HG02610 (cell line): Measurements from ENCODE around the gene TMEM234.
"Not testable (repeated sequence)": the region's sequence is repeated elsewhere in the genome, so short reads cannot be mapped to it uniquely, and the experiment has no call there.

Source experiments
- ATAC-seq: cut with Tn5 transposase; IDR thresholded peaks from one replicate; pipeline ENCODE4 v1.9.1; 2021; ENCODE audit warnings: mild to moderate bottlenecking, moderate library complexity; ENCODE audit not compliant: unreplicated experiment

TMEM234 gene

DNA sequence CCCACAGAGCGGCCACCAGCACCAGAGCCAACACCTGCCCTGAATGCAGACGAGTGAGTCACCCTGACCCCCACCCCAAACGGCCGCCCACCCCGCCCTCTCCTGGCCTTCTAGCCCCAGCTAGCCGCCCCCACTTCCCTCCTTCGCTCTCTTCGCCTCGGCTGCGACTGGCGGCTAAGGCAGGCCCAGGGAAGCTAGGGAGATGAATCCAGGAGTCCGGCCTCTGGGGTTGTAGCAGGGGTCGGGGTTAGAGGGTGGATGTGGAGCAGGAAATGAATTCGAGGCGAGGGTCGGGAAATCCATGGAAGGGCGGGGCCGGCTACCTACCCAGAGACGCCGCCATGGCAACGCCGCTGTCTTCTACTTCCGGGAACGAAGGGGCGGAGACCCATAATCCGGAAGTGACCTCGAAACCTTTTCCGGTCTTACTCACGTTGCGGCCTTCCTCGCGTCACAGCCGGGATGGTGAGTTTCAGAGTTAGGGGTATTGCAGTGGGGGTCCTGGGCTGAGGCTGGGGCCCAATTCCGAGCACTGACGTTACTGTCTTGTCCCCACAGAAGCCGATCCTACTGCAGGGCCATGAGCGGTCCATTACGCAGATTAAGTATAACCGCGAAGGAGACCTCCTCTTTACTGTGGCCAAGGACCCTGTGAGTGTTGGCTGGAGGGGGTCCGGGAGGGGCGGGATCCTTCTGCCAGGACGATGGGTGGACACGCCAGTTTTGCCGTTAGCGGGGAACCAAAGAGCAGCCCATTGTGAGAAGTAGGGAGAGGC lies at the start of gene TMEM234, which contains the start of gene EIF3I:
TMEM234 (minus strand) TSS at position 374 of the 776 bp plus-strand sequence; CDS start at position 343, 31 bp downstream.
EIF3I (plus strand) TSS at position 428 of the 776 bp plus-strand sequence; CDS start at position 463, 35 bp downstream.
- ATAC-seq, result peak; percentile 89

DNA sequence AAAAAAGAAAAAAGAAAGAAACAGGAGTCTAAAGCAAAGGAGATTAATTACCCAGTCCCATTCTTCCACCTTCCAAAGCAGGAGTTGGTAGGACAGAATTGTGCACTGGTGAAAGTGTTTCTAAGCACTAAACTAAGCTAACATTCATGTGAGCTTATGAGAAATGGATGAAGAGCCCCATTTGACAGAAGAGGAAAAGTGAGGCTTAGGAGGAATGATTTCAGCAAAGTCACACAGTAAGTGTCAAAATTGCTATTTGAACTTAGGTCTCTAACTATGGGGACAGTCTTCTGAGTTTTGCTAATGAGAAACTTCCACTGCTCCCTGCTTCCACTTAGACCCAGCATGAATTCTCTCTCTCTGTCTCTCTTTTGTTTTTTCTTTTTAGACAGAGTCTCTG lies 47.6 kb upstream of the TMEM234 start:
- ATAC-seq, result no peak

DNA sequence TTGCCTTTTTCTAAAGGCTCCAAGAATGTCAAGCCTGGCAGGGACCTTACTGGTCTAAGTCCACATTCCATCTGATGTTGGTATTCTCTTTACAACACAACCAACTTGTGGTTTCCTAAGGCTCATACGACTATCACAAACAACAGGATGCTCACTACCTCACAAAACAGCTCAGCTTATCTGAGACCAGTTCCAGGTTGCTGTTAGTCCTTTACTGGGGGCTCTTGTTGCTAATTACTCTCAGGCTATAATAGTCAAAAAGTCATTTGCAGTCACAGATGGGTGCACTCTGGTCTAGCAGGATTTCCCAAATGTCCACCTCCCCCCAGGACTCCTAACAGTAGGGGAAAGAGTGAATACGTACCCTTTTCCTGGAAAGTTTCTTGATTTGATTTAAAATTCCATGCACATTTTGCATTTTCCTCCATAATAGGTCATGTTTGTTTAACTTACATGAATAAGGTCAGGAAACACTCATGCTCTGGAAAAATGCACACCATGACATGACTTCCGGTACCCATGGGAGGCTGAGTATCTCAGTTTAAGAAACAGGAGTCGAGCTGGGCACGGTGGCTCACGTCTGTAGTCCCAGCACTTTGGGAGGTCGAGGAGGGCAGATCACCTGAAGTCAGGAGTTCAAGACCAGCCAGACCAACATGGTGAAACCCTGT lies 44.9 kb upstream of the TMEM234 start:
- ATAC-seq, result no peak

DNA sequence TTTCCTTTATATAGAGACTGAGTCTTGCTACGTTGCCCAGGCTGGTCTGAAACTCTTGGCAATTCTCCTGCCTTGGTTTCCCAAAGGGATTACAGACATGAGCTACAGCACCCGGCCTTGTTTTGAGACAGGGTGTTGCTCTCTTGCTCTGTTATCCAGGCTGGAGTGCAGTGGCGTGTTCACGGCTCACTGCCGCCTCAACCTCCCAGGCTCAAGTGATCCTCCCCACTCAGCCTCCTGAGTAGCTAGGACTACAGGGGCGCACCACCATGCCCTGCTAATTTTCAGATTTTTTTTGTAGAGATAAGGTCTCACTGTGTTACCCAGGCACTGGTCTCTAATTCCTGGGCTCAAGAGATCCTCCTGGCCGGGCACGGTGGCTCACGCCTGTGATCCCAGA lies 43.7 kb upstream of the TMEM234 start:
- ATAC-seq, result no peak

DNA sequence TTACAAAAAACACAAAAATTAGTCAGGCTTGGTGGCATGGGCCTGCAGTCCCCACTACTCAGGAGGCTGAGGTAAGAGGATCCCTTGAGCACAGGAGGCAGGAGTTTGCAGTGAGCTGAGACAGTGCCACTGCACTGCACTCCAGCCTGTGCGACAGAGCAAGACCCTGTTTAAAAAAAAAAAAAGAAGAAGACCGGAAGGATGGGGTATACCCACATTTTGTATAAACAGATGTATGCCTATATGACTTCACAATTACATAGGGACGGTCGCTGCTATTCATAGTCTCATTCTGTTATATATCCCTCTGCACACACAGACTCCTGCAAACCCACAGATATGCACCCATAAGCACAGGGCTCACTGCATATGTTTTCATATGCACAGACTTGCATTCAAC lies 41.6 kb upstream of the TMEM234 start:
- no peak for ATAC-seq

DNA sequence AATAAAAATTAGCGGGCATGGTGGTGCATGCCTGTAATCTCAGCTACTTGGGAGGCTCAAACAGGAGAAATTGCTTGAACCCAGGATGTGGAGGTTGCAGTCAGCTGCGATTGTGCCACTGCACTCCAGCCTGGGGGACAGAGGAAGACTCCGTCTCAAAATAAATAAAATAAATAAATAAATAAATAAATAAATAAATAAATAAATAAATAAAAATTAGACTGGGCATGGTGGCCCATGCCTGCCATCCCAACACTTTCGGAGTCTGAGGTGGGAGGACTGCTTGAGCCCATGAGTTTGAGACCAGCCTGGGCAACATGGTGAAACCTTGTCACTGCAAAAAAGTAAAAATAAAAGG lies 41.1 kb upstream of the TMEM234 start:
- not testable (repeated sequence) for ATAC-seq

DNA sequence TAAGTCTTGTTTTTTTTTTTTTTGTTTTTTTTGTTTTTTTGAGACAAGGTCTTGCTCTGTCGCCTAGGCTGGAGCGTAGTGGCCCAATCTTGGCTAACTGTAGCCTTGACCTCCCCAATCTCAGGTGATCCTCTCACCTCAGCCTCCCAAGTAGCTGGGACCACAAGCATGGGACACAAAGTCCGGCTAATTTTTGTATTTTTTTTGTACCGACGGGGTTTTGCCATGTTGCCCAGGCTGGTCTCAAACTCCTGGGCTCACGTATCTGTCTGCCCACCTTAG lies 35.0 kb upstream of the TMEM234 start:
- no peak for ATAC-seq

DNA sequence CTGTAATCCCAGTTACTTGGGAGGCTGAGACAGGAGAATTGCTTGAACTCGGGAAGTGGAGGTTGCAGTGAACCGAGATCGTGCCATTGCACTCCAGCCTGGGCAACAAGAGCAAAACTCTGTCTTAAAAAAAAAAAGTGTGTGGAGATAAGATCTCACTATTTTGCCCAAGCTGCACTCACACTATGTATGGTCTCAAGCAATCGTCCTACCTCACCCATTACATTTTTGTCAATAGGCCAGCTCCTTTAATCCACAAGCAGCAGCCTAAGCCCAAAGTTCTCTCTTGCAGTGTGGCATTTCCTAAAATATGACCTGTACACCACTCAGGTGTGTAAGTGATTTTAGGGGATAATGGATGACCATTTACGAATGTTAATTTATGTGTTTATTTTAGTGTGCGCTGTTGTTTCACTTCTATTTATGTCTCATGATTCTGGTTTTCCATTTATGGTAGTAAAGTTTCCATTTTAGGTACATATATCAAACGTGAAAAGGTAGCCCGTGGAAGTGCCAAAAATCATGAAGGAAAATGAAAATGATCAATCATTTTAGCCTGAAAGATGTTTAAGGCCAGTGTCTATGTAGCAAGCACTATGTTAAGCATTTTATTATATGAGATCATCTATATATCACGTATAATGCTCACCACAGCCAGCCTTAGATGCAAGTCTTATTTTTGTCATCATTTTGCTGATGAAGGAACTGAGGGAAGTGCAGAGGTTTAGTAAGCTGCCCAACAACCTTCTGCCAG lies 34.5 kb upstream of the TMEM234 start:
- no peak for ATAC-seq

DNA sequence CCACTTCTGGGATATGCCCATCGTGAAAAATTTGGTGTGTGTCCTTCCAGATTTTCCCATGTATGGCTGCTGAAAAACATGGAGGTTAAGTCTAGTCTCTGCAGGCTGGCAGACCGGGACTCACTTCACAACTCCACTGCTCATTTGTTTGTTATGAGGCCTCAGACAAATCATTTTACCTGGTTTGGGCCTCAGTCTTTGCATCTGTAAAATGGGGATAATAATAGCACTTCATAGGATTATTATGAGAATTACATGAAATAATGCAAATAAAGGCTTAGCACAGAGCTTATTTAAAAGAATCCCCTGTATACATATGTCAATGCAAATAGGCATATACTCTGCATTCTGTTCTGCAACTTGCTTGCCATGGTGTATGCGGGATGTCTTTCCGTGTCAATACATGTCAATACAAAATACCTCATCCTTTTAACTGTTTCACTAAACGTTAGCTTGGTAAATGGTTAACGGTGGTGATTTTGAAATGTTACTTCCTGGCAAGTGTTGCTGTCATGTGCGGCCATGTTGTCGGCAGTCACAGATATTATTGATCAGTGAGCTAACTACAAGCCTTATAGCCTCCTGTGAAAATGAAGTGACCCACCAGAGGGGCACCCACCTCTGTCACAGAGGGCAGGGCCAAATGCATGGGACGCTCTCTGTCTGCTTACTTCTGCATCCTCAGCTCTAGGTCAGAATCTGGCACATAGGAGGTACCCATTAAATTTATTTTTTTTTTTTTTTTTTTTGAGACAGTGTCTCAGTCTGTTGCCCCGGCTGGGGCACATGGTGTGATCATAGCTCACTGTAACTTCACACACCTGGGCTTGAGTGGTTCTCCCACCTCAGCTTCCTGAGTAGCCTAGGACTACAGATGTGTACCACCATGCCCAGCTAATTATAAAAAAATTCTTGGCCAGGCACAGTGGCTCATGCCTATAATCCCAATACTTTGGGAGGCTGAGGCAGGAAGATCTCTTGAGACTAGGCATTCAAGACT lies 33.2 kb upstream of the TMEM234 start:
- no peak for ATAC-seq

DNA sequence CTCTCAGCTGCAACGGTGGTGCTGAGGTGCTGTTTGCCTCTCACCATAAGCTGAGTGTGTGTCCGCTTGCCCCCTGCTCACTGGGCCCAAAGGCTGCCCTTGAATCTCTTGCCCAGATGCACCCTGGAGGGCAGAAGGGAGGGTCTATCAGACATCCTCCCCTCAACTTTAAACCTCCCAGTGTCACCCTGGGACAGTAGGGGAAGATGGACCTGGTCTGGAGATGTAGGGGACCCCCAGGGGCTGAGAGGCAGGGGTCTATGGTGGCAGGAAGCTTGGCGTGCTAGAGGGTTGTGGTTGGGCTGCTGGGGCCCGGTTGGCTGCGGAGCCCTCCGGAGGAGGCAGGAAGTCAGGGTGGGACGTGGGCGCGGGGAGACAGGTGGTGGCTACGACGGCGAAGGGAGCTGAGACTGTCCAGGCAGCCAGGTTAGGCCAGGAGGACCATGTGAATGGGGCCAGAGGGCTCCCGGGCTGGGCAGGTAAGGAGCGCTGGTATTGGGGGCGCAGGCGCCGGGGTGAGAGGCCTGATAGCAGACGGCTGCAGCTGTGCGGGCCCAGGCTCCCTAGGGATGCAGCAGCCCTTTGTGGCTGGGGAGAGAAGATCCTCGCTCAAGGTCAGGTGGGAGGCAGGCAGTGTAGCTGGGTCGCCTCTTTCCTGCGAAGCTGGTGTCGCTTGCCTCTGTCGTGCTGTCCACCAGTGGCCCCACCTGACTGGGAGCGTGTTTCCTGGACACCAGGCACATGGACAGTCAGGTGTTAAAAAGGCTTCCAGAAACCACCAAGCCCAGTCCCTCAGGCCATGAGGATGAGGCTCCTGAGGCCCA lies 29.0 kb upstream of the TMEM234 start, which contains the start of gene LCK:
LCK (plus strand) TSS at position 373 of the 824 bp plus-strand sequence. CDS start 23,065 bp downstream, outside the sequence.
- ATAC-seq, result no peak

DNA sequence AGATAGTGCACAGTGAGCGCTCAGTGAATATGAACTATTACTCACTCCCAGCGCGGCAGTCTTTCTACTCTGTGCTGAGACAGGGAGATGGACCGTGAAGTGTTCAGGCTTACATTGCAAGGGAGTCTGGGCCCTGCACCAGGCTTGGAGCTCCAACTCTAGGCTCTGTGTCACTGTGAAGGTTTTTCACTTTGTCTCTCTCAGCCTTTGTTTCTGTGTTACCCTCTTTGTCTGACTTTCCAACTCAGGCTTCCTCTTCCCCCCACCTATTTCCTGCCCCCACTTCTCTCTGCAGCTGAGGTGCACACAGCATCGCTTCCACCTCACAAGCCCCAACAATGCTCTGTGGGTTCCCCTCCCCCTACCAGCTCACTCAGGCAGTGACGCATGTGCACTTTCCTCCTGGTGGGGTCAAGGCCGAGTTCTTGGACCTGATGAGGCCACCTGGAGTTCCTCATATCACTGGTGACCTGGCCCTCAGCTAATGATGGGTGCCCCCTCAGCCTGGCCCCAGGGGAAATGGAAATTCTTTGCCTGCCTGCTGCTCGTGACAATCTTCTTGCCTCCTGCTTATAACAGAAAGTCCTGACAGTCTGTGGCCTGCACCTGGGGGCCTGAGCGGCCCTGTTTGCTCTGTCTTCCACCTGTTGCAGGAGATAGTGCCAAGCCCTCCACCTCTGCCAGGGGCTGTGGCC lies 27.8 kb upstream of the TMEM234 start:
- peak; percentile 61 for ATAC-seq

DNA sequence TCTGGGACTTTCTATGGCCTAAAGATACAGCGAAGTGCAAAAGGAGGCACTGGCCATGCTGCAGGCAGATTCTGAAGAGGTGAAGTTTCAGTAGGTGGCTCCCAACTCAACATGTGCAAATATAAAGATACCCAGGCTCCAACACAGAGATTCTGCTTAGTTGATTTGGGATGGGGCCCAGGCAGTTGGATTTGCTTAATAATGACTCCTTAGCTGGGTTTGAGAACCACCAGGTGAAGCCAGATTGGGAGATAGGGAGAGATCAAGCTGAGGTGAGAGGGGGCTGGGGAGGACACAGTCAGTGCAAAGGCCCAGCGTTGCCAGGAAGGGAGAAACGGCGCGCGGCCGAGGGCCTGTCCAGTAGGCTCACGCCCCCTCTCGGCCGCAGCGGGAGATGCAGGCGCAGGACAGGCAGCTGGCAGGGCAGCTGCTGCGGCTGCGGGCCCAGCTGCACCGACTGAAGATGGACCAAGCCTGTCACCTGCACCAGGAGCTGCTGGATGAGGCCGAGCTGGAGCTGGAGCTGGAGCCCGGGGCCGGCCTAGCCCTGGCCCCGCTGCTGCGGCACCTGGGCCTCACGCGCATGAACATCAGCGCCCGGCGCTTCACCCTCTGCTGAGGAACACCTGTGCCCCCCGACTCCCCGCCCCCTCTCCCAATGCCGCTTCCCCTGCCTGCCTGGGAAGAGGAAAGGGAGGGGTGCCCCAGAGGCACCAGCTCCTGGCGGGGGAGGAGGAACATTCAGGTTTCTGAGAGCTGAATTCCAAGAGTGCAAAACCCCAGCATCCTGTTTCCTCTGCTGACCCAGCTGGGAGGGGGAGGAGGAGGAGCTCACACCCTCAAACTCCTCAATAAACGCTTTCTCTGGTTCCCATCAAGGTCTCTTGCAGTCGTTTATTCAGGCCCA lies 26.1 kb upstream of the TMEM234 start:
- ATAC-seq, result no peak

DNA sequence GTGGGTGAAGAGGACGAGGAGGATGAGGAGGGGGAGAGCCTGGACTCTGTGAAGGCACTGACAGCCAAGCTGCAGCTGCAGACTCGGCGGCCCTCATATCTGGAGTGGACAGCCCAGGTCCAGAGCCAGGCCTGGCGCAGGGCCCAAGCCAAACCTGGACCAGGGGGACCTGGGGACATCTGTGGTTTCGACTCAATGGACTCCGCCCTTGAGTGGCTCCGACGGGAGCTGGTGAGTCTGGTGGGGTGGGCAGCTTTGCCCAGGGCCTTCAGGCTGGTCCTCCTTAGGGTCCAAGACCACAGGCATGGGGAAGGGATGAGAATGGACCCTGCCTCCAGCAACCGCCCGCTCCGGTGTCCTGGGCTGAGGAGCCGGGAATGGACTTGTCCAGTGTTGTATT lies 25.3 kb upstream of the TMEM234 start:
- ATAC-seq, result no peak

DNA sequence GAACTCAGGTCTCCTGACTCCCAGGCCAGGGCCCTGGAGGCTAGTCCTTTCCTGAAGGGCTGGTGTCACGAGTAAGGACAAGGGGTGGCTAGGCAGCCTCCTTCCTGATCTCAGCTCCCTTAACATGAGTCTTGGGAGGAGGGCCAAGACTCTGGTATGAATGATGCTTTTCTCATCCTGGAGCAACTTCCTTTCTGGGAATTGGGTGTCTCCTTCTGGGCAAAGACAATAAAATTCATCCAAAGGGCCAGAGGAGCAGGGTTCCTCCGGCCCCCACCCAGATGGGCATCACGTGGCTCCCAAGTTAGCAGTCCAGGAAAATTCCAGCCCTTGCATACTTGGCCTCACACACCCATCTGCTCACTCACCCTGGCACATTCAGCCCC lies 24.7 kb upstream of the TMEM234 start, which contains the start of gene FAM167B:
FAM167B (plus strand) TSS at position 335 of the 386 bp plus-strand sequence. CDS start 200 bp downstream, outside the sequence.
- ATAC-seq, result no peak

DNA sequence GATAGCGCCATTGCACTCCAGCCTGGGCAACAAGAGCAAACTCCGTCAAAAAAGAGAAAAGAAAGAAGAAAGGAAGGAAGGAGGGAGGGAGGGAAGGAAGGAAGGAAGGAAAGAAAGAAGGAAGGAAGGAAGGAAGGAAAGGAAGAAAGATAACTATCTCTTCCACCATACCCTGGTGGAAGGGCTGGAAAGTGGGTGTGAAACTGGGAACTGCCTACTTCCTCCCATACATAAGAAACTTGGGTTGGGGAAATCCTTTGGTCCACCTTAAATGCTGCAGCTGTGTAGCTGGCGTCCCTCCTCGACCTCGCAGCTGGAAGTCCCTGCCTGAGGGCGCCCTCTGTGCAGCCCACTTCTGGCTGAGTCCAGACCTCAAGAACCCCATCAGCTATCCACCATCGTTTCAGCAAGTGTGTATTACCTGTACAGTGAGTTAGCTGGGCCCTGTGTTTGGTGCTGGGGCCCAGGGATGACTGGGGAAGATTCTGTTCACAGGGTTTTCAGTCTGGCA lies 20.2 kb upstream of the TMEM234 start:
- no peak for ATAC-seq

DNA sequence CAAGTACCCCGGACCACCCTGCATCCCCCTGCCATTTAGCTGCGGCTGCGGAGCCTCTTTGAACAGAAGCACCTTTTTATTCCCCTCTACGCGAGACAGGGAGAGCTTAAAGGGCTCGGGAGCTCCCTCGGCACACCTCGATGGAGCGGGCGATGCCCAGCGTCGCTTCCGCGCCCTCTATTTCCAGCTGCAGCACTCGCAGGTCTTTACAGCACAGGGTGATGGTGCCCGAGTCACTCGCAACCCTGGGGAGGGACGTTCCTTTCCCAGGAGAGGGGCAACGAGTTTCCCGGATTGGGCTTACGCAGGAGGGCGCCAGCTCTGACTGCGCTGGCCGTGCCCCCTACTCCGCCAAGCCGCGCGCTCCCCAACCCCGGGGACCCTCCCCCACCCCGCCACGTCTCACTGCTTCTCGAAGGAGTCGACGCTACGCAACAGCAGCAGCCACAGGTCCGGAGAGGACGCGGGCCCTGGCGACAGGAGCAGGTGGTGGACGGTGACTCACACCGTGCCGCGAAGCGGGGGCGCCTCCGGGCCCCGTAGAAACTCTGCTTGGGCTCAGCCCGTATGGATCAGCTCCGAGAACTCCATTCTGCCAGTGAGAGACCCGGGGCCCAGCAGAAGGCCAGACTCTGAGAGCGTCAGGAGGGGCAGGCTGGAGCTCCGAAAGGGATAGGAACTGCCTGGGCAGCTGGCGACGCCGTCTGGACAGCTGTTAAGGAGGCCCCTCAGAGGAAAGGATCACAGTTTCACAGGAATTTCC lies 19.0 kb upstream of the TMEM234 start:
- ATAC-seq, result peak; percentile 43
